ENCODE data around the gene SLC47A2. TPM values are rescaled to one million over a fixed set of nuclear protein-coding genes. Genes with fewer than 3 reads are reported as not detected.

SLC47A2 gene, protein sequence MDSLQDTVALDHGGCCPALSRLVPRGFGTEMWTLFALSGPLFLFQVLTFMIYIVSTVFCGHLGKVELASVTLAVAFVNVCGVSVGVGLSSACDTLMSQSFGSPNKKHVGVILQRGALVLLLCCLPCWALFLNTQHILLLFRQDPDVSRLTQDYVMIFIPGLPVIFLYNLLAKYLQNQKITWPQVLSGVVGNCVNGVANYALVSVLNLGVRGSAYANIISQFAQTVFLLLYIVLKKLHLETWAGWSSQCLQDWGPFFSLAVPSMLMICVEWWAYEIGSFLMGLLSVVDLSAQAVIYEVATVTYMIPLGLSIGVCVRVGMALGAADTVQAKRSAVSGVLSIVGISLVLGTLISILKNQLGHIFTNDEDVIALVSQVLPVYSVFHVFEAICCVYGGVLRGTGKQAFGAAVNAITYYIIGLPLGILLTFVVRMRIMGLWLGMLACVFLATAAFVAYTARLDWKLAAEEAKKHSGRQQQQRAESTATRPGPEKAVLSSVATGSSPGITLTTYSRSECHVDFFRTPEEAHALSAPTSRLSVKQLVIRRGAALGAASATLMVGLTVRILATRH
- not detected in 2 replicates for total RNA-seq

DNA sequence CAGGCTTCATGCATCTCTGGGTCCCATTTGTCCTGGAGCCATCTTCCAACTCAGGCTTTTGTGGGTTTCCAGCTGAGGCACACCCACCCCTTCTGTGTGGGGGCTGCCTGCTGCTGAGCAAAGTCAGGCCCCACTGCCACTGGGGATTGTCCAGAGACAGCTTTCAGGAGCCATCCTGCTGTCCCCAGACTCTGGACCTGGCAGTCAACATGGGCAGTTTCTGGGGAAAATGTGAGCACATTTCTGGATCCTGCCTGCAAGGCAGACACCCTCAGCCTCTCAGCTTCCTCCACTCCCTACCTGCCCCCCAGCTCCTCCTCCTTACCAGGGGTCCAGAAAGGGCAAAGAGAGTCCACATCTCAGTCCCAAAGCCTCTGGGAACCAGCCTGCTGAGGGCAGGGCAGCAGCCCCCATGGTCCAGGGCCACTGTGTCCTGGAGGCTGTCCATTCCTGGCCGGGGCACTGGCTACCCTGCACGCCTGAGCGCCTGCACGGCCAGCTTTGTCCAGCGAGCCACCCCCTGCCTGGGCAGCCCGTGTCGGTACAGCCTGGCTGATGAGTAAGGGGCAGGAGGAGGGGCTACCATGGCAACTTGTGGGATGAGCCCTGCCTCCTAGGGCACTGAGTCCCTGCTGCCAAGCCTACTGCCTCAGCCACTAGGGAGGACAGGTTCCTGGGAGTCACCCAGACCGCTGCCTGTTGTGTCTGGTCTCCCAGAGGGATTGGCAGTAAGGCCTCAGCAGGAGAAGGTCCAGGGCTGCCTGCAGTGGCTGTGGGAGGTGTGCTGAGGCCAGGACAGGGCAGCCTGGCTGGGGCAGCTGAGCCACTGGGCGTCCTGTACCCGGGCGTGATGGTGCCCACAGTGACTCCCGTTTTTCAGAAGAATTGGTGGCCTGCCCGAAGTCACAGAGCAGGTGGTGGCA, at the start of gene SLC47A2:
TSS of gene SLC47A2 (minus strand) at position 477 of the 923 bp plus-strand sequence. CDS start at position 448, 29 bp downstream.

DNA sequence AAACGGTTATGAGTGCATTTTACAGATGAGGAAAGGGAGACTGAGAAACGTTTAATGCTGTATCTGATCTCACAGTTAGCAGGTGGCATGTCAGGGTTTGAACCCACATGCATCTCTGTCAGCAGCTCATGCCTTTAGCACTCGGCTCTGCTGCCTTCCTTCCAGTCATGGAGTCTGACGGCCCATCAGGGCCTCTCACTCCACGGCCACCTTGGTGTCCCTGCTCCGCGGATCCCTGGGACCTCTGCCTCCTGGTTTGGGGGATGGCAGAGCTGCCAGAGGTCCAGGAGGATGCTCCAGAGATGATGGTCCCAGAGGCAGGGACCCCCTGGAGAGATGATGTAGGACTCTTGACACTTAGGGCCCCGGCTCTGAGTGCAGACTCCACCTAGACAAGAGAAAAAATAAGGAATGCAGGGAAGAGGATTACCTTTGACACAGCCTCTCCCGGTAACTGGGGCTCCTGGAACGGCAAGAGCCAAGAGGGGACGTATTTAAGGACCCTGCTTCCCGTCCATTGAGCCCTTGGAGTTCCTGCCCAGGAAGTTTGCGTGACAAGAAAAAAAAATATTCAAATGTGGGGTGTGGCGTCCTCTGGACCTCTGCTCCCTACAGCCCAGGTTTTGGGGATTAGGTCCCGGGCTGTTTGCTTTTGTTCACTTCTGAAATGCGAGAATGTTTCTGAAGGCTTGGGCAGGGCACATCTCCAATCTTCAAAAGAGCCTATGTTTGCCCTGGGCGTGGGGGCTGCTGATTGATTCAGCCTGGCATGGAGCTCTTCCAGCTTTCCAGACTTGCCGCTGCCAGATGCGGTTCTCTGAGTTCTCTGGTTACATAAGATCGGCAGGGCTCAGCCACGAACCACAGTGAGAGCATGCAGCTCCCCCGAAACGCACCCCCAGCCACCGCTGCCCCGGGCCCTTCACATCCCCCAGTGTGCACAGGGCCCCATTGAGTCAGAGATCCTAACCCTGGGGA, 31.7 kb upstream of the SLC47A2 start, which contains the start of gene ALDH3A1:
TSS of gene ALDH3A1 (minus strand) at position 470 of the 978 bp plus-strand sequence. CDS start 3,169 bp downstream, outside the sequence.

DNA sequence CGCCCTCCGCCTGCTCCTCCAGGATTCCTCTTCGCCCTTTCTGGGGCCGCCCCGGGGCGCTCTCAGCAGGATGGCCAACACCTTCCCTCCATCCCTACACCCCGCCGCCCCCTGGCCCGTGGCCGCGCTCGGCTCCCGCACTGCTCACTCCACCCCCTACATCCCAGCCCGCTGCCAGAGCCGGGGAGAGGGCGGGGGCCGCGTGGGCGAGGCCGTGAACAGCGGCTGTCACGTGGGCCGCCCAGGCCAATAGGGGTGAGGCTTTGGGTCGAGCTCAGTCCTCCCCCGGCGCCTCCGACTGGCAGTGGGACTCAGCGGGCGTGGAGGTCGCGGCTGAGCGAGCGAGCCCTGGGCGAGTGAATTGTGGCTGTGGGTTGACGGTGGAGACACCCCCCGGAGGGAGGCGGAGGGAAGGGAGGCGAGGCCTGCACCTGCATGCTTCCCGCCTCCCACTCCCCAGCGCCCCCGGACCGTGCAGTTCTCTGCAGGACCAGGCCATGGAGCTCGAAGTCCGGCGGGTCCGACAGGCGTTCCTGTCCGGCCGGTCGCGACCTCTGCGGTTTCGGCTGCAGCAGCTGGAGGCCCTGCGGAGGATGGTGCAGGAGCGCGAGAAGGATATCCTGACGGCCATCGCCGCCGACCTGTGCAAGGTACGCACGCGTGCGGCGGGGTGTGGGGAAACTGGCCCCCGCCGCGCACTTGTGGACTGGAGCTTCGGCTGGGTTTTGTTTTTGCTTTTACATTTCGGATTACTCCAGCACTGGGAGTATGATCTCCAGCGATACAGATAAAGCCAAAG, 67.7 kb downstream of the SLC47A2 start, which contains the start of gene ALDH3A2:
TSS of gene ALDH3A2 (plus strand) at position 277 of the 799 bp plus-strand sequence. CDS start at position 498, 221 bp downstream.

Small RNA genes lying within 50 kb of the gene (small RNA-seq; reads per million reads assigned to genes)
- gene RF00322: not detected

Other genes starting within 250 kb of the SLC47A2 start
- gene SLC47A1, start 182.7 kb downstream of the SLC47A2 start, total RNA-seq: 0.33 and 3.2 TPM in 2 replicates
- gene ALDH3A2, start 67.8 kb downstream of the SLC47A2 start, total RNA-seq: 31.2 and 32.3 TPM in 2 replicates
- gene ALDH3A1, start 31.7 kb upstream of the SLC47A2 start, total RNA-seq: 0.48 and 0.65 TPM in 2 replicates
- 16.7 and 20.3 TPM in 2 replicates for gene ULK2, start 151.4 kb upstream of the SLC47A2 start, total RNA-seq

Data from vein endothelial cell (primary cell).